Measurements from ENCODE around the gene SCYL1.

Gene SCYL1

GRCh38 chr11:65496304-65497140, 28.4 kb upstream of the SCYL1 start:
- peak overlapping the region; percentile 16 to 21 for H3K4me3 ChIP-seq (replicated peaks in 1 of 2; ENCODE audit: low read depth in 2 of 2, low read length in 2 of 2)
- no peak for TF ChIP-seq CTCF (IDR thresholded peaks at IDR 0.05; ENCODE audit: low read depth, low read length)
- DNase-seq (ENCODE audit: low read depth in 2 of 2), result peak; percentile 44 to 77

GRCh38 chr11:65497141-65498041, 27.5 kb upstream of the SCYL1 start:
- DNase-seq (ENCODE audit: low read depth in 2 of 2), result peak; percentile 98 to 100
- no peak for TF ChIP-seq CTCF (IDR thresholded peaks at IDR 0.05; ENCODE audit: low read depth, low read length)
- peak overlapping the region; percentile 57 to 74 for H3K4me3 ChIP-seq (replicated peaks in 1 of 2; ENCODE audit: low read depth in 2 of 2, low read length in 2 of 2)

- H3K4me3 ChIP-seq (replicated peaks in 1 of 2; ENCODE audit: low read depth in 2 of 2, low read length in 2 of 2), result peak overlapping the region; percentile 57 to 74
- DNase-seq (ENCODE audit: low read depth in 2 of 2), result peak; percentile 76 to 81
- no peak for TF ChIP-seq CTCF (IDR thresholded peaks at IDR 0.05; ENCODE audit: low read depth, low read length)
Measured at GRCh38 chr11:65498042-65498726, 26.7 kb upstream of the SCYL1 start.

- no peak for DNase-seq (ENCODE audit: low read depth in 2 of 2)
- H3K4me3 ChIP-seq (replicated peaks in 1 of 2; ENCODE audit: low read depth in 2 of 2, low read length in 2 of 2), result peak overlapping the region; percentile 57 to 74
- no peak for TF ChIP-seq CTCF (IDR thresholded peaks at IDR 0.05; ENCODE audit: low read depth, low read length)
Measured at GRCh38 chr11:65498727-65498976, 26.2 kb upstream of the SCYL1 start.

GRCh38 chr11:65498977-65499712, 25.7 kb upstream of the SCYL1 start, which contains the start of gene MALAT1:
MALAT1 (plus strand) TSS chr11:65499045.
- H3K4me3 ChIP-seq (replicated peaks in 1 of 2; ENCODE audit: low read depth in 2 of 2, low read length in 2 of 2), result peak within 1 kb of the TSS; percentile 74 to 93
- TF ChIP-seq CTCF (IDR thresholded peaks at IDR 0.05; ENCODE audit: low read depth, low read length), result no peak
- peak; percentile 98 for DNase-seq (ENCODE audit: low read depth in 2 of 2)
